ENCODE measurements around the gene ESR2.

DNA sequence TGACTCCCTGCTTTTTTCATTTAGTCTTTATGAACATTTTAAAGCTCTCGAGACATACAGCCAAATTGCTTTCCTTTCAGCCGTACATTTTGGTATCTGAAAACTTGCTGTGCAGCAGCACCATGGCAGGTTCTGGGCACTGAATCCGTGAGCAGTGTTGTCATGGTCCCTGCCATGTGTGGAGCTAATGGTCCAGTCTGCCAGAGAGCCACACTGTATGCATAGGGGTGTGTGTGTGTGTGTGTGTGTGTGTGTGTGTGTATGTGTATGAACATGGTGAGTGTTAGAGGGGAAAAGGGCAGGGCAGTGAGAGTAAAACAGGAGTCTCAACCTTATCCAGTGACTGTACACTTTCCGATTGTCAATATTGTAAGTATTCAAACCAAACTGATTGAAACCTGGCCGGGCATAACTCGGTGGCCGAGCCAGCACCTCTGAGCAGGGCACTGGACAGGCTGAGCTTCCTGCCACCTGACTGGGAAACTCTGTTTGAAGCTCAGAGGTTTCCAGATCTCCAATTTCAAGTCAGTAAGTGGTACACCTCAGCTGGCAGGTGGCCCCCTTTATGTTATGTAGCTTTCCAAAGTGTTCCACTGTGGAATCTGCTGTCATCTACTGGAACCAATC, 110.0 kb downstream of the ESR2 start:
- TF ChIP-seq, protein P1, sequence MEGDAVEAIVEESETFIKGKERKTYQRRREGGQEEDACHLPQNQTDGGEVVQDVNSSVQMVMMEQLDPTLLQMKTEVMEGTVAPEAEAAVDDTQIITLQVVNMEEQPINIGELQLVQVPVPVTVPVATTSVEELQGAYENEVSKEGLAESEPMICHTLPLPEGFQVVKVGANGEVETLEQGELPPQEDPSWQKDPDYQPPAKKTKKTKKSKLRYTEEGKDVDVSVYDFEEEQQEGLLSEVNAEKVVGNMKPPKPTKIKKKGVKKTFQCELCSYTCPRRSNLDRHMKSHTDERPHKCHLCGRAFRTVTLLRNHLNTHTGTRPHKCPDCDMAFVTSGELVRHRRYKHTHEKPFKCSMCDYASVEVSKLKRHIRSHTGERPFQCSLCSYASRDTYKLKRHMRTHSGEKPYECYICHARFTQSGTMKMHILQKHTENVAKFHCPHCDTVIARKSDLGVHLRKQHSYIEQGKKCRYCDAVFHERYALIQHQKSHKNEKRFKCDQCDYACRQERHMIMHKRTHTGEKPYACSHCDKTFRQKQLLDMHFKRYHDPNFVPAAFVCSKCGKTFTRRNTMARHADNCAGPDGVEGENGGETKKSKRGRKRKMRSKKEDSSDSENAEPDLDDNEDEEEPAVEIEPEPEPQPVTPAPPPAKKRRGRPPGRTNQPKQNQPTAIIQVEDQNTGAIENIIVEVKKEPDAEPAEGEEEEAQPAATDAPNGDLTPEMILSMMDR (IDR thresholded peaks at IDR 0.05; ENCODE audit: insufficient read depth, low read depth, low read length): no peak
- TF ChIP-seq EZH2 (IDR thresholded peaks at IDR 0.05; ENCODE audit: insufficient read depth, low read length): no peak

Data from astrocyte (in vitro differentiated cells and primary cell).